Activated CD4-positive, alpha-beta T cell treated with anti-CD3 and anti-CD28 coated beads, Interleukin-2, amount 50 U/mL, for 16 hours (primary cell): ENCODE data around the gene APPL1.
"Not testable (repeated sequence)": the region's sequence is repeated elsewhere in the genome, so short reads cannot be mapped to it uniquely, and the experiment has no call there.

Experiments used
- DNase-seq: peaks from one replicate; pipeline ENCODE4 v3.0.0-alpha.2; 2020

Gene APPL1

GRCh38 chr3:57275393-57275792, 47.9 kb downstream of the APPL1 start:
- DNase-seq = no peak

DNA sequence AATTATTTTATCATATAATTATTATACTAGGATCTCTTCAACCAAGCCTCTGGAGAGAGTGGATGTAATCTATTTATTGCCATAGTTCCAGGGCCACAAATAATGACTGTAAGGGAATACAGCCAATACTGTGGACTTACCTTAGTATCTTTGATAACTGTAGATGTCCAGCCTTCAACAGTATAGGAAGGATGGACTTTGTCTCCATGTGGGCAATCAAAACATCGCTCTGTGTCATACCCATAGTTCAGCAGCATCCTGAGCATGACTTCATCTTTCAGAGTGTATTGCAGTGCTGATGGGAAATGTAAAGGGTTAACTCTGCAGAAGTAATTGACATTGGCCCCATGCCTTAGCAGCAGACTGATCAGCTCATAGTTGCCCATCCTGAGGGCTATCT, 50.7 kb downstream of the APPL1 start:
- DNase-seq = no peak

DNA sequence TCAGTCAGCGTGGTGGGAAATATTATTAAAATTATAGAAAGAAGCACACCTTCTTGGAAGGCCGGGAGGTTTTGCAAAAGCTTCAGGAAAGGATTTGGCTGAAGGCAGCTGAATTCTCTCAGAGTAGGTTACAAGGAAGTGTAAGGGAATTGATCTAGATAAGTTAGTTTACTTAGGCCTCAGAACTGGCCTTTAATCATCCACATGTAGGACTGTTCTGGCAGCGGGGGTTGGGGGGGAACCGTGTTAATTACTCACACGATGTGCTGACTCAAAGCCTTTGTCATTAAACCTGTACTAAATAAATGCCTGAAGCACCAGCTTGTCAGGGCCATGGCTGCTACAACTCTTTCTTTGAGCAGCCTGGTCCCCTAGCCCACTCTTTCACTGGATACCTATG, 52.2 kb downstream of the APPL1 start:
- no peak for DNase-seq

GRCh38 chr3:57281715-57282114, 54.2 kb downstream of the APPL1 start:
- peak; percentile 14 for DNase-seq

GRCh38 chr3:57283334-57283733, 55.8 kb downstream of the APPL1 start:
- no peak for DNase-seq

- DNase-seq = no peak
Measured at GRCh38 chr3:57287205-57287604, 59.7 kb downstream of the APPL1 start.

DNA sequence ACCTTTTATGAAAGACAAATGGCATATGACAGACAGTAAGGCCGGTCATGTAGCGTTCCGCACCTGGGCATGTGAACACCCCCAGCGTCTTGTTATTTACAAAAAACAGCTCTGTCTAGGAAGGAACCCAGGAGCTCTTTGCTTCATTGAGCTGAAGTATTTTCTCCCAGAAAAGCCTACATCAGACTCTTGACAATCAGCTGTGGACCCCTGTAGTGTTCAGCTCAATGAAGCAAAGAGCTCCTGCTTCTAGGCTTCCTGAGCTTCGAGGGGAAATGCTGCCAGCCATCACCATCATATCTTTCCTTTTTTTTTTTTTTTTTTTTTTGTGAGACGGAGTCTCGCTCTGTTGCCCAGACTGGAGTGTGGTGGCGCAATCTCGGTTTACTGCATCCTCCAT, 60.9 kb downstream of the APPL1 start:
- no peak for DNase-seq

DNA sequence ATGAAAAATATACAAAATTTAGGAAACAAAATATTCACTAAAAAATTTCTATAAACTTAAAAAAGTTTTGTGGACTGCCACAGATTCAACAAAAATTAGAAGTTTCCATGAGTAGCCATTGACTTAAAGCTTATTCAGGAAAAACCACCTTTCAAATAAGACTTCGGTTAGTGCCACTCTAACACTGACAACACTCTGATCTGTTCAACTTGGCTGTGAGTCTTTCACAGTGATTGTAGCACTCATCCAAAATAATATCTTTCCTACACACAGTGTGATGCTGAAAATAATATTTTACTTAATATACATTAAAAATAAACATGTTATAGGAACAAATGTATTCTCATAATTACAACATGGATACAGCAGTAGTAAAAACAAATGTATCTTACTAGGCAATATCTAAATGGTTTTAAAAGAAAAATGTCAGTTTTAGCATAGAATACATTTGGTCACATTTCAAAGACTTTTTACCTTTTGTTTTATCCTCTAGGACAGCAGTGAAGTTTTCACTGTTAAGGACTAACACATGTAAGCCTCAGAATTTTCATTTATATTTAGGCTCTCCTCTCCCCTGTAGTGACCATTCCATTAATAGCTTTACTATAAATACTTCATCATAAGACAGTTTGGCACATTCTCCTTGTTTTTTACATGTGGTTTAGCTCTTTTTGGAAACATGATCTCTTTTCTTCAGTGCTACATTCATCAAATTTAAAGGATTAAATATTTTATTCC, 64.8 kb downstream of the APPL1 start, which contains the start of gene ASB14:
Gene ASB14 (minus strand): TSS at position 527 of the 738 bp plus-strand sequence. CDS start 652 bp downstream, outside the sequence.
- DNase-seq = no peak

- DNase-seq = no peak
Measured at GRCh38 chr3:57292897-57293526, 65.5 kb downstream of the APPL1 start.

DNA sequence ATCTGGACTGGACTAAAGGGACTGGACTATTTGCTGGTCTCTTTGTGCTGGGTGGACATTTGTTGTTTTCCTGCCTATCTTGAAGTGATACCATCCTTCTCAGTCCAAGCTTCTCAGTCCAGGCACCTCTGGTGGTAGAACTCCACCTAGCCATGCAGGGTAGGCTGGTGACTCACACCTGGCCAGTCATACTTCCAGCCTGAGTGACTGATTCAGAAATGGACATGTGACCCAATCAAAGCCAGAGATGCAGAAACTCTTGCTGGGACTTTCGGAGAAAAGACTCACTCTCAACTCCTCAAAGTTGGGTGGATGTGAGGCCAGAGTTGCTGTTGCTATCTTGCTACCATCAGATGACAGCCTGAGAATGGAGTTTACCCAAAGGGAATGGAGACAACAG, 70.5 kb downstream of the APPL1 start:
- DNase-seq = peak; percentile 3

DNA sequence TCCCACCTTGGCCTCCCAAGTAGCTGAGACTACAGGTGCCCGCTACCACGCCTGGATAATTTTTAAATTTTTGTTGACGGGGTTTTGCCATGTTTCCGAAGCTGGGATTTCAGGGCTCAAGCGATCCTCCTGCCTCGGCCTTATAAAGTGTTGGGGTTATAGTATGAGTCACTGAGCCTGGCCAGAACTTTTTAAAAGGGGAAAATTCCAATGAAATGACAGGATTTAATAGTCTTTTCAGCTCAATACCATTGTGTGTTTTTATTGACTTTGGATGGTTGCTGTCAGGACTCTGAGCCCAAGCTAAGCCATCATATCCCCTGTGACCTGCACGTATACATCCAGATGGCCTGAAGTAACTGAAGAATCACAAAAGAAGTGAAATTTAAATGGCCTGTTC, 76.0 kb downstream of the APPL1 start:
- not testable (repeated sequence) for DNase-seq

DNA sequence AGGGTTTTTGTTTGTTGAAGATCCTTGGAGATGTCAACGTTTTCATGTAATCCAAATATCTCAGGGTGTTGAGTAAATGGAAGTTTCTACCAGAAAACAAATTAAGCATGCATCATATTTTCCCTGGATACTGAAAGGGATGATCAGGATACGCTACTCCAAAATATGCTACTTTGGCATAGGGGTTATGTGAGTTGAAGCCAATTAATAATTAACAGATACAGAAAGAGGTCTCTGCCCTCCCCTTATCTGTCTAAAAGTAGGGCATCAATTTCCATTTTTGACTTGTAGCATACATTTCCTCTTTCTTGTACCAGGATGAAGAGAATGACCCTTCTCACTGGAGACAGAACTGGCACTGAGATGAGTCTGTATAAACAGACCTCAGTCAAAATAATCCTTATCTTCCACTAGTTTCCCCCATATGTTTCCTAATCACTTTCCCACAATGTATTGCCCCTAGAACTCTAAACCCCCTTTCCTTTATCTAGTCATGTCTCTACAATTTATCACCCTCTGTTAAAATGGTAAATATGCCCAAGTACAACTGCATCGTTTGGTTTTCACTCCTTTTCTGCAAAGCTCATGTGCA, 82.3 kb downstream of the APPL1 start:
- no peak for DNase-seq

DNA sequence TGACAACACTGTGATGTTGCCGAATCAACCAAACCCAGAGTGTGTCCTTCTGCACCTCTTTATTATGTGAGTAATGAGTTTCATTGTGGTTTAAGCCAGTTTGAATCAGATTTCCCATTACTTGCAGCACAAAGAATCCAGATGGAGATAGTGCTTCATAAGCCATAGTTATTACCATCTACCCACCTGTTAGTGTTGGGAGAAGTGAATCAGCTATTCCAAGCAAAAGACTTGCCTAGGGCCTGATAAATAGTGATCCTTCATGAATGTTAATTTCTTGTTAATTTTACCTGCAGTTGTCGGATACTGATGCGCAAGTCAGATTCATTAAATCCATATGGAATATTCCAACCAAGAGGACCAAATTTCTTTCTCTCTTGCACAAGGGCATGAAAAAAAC, 86.7 kb downstream of the APPL1 start:
- DNase-seq = no peak
